ENCODE data around the gene CNDP2. TPM values are rescaled to one million over a fixed set of nuclear protein-coding genes. Genes with fewer than 3 reads are reported as not detected.

The CNDP2 gene
- total and polyA plus RNA-seq, 2 of the 13 experiments (the other 11 are each of a cell fraction or from before 2014, with no cell fraction given) = 64.7 to 80.8 TPM

DNA sequence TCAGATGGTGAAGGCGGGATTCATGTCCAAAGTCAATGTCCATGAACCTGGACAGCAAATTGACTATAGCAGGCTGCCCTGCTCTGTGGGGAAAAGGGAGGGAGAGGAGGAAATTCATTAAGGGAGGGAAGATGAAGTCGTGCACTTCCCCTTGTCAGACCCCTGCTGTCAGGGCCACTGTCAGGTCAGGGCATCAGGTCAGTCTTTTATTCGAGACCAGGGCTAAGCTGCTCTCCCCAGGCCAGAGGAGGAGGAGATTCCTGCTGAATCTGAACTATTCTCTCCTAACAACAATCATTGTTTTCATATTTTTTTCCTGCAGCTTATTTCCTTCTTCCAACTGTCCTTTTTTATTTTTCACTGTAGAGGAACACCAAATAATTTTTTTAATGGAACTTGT, 55.3 kb downstream of the CNDP2 start:
- POLR2A ChIA-PET = interaction anchor here (0.6 to 1.6 kb wide), 3 partner anchors 10 to 61 kb away, joined by 6 to 25 read pairs (median 13); partner anchors contain the start of gene CNDP2
- CTCF ChIA-PET (ENCODE audit: low intra/inter-chr PET ratio, low total read pairs) = interaction anchor here (1.2 to 2.8 kb wide), 3 partner anchors 58 to 198 kb away, joined by 3 to 22 read pairs (median 5); no protein-coding TSS in a partner anchor
- peak overlapping the region; percentile 14; the same call in 1 of the 2 replicates for H3K4me2 ChIP-seq (ENCODE audit: low read depth, low read length)
- no peak overlapping the region for H3K27ac ChIP-seq (ENCODE audit: extremely low read length, insufficient read depth, low read length)
- no peaks in the 10 kb centered on the region for H3K79me2 ChIP-seq (ENCODE audit: insufficient read depth, low read length)
- in situ Hi-C loops (cut with HindIII; ENCODE audit: extremely low pct_ligation_motif_present, low pct_unique_long_range_greater_than_20kb) (loop anchor here (5.0 to 10.0 kb wide), 2 partner anchors 199 to 357 kb away; no protein-coding TSS in a partner anchor), intact Hi-C loops (cut with micrococcal nuclease; ENCODE audit: unreplicated experiment) (no loop called here)
- H4K20me1 ChIP-seq (ENCODE audit: insufficient read depth, low read length) = no peaks in the 10 kb centered on the region
- H3K9me3 ChIP-seq (ENCODE audit: low read length) = peaks cover 23% of the 10 kb centered on the region
- 16% methylated on average over 3 of the region's 3 CpGs for WGBS (ENCODE audit: low lambda C conversion rate)
- no peak overlapping the region for H3K4me3 ChIP-seq (replicated peaks in 1 of 3; ENCODE audit: insufficient read depth in 1 of 3, low read depth in 2 of 3, low read length in 3 of 3)
- no peak for FAIRE-seq
- ATAC-seq = peak; percentile 54
- H3K9ac ChIP-seq (ENCODE audit: insufficient read depth, low read depth, low read length) = no peak overlapping the region
- BruUV-seq (replicated peaks) = no TSS peak
- no peak for DNase-seq (ENCODE audit: low spot score)
- TF ChIP-seq ZNF510 (CRISPR knock-in tag; IDR thresholded peaks at IDR 0.05; ENCODE audit: low read depth) = no peak
- TF ChIP-seq KAT7 (CRISPR knock-in tag; IDR thresholded peaks at IDR 0.05; ENCODE audit: borderline replicate concordance) = no peak
- no peak for TF ChIP-seq NR2F2 (IDR thresholded peaks at IDR 0.05; ENCODE audit: borderline replicate concordance, low read depth)
- no peak for TF ChIP-seq MAZ (IDR thresholded peaks at IDR 0.05; ENCODE audit: borderline replicate concordance, low read depth, low read length)
- TF ChIP-seq MAZ (CRISPR knock-in tag; IDR thresholded peaks at IDR 0.05; ENCODE audit: low read depth) = no peak
- TF ChIP-seq ZNF264 (CRISPR knock-in tag; IDR thresholded peaks at IDR 0.05) = no peak
- TF ChIP-seq MIXL1 (CRISPR knock-in tag; IDR thresholded peaks at IDR 0.05) = no peak
- TF ChIP-seq, protein P1, sequence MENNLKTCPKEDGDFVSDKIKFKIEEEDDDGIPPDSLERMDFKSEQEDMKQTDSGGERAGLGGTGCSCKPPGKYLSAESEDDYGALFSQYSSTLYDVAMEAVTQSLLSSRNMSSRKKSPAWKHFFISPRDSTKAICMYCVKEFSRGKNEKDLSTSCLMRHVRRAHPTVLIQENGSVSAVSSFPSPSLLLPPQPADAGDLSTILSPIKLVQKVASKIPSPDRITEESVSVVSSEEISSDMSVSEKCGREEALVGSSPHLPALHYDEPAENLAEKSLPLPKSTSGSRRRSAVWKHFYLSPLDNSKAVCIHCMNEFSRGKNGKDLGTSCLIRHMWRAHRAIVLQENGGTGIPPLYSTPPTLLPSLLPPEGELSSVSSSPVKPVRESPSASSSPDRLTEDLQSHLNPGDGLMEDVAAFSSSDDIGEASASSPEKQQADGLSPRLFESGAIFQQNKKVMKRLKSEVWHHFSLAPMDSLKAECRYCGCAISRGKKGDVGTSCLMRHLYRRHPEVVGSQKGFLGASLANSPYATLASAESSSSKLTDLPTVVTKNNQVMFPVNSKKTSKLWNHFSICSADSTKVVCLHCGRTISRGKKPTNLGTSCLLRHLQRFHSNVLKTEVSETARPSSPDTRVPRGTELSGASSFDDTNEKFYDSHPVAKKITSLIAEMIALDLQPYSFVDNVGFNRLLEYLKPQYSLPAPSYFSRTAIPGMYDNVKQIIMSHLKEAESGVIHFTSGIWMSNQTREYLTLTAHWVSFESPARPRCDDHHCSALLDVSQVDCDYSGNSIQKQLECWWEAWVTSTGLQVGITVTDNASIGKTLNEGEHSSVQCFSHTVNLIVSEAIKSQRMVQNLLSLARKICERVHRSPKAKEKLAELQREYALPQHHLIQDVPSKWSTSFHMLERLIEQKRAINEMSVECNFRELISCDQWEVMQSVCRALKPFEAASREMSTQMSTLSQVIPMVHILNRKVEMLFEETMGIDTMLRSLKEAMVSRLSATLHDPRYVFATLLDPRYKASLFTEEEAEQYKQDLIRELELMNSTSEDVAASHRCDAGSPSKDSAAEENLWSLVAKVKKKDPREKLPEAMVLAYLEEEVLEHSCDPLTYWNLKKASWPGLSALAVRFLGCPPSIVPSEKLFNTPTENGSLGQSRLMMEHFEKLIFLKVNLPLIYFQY (CRISPR knock-in tag; IDR thresholded peaks at IDR 0.05; ENCODE audit: borderline replicate concordance) = no peak
- no peak for TF ChIP-seq ZNF317 (CRISPR knock-in tag; IDR thresholded peaks at IDR 0.05)
- TF ChIP-seq, protein P2, sequence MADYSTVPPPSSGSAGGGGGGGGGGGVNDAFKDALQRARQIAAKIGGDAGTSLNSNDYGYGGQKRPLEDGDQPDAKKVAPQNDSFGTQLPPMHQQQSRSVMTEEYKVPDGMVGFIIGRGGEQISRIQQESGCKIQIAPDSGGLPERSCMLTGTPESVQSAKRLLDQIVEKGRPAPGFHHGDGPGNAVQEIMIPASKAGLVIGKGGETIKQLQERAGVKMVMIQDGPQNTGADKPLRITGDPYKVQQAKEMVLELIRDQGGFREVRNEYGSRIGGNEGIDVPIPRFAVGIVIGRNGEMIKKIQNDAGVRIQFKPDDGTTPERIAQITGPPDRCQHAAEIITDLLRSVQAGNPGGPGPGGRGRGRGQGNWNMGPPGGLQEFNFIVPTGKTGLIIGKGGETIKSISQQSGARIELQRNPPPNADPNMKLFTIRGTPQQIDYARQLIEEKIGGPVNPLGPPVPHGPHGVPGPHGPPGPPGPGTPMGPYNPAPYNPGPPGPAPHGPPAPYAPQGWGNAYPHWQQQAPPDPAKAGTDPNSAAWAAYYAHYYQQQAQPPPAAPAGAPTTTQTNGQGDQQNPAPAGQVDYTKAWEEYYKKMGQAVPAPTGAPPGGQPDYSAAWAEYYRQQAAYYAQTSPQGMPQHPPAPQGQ (CRISPR knock-in tag; IDR thresholded peaks at IDR 0.05; ENCODE audit: borderline replicate concordance) = no peak
- TF ChIP-seq FOXO1 (CRISPR knock-in tag; IDR thresholded peaks at IDR 0.05) = no peak
- TF ChIP-seq TBX3 (IDR thresholded peaks at IDR 0.05; ENCODE audit: borderline replicate concordance) = no peak
- TF ChIP-seq PAF1 (CRISPR knock-in tag; IDR thresholded peaks at IDR 0.05) = no peak
- TF ChIP-seq REL (CRISPR knock-in tag; conservative IDR thresholded peaks at IDR 0.05) = no peak
- TF ChIP-seq, protein P3, sequence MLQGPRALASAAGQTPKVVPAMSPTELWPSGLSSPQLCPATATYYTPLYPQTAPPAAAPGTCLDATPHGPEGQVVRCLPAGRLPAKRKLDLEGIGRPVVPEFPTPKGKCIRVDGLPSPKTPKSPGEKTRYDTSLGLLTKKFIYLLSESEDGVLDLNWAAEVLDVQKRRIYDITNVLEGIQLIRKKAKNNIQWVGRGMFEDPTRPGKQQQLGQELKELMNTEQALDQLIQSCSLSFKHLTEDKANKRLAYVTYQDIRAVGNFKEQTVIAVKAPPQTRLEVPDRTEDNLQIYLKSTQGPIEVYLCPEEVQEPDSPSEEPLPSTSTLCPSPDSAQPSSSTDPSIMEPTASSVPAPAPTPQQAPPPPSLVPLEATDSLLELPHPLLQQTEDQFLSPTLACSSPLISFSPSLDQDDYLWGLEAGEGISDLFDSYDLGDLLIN (CRISPR knock-in tag; IDR thresholded peaks at IDR 0.05; ENCODE audit: borderline replicate concordance) = no peak
- no peaks in the 10 kb centered on the region for H3K36me3 ChIP-seq (replicated peaks in 1 of 2; ENCODE audit: control insufficient read depth in 1 of 2, insufficient read depth in 2 of 2, low read length in 2 of 2)
- H3K27me3 ChIP-seq (ENCODE audit: control insufficient read depth in 1 of 2, insufficient read depth in 2 of 2, low read length in 2 of 2) = peaks cover 0 to 8% of the 10 kb centered on the region in 2 experiments; a peak in 2 of 5 replicates
- H2AFZ ChIP-seq (ENCODE audit: low read length) = peak overlapping the region; percentile 31
- H3K4me1 ChIP-seq (ENCODE audit: insufficient read depth, low read length) = peaks cover 22% of the 10 kb centered on the region

Measured in HepG2 (cell line).